Activated B cell treated with CpG ODN at 0.5 μM for 24 hours (primary cell): ENCODE results near the gene HLA-DOA. TPM values are rescaled to one million over a fixed set of nuclear protein-coding genes. Genes with fewer than 3 reads are reported as not detected.

ENCODE experiments used
- ATAC-seq: fragments of 200-7000 bp; cut with Tn5 transposase; one replicate; pipeline ENCODE4 v1.10.0; 2021; ENCODE audit warnings: low read depth, mild to moderate bottlenecking, moderate library complexity
- CTCF ChIA-PET: fragments of 350-600 bp; sonication (Branson Sonifier 250); formaldehyde crosslinking; loops from one replicate; lab custom pipeline; 2021; ENCODE audit warnings: antibody characterized with exemption; lab: Charles Lee
- POLR2A ChIA-PET: fragments of 350-600 bp; sonication (Branson Sonifier 250); formaldehyde crosslinking; loops from one replicate; lab custom pipeline; 2021; ENCODE audit warnings: antibody characterized with exemption; lab: Charles Lee
- DNase-seq: peaks from one replicate; pipeline ENCODE4 v3.0.0; 2022
- H3K27ac Mint-ChIP-seq: one replicate; pipeline ENCODE4 v1.8.0; 2020; ENCODE audit warnings: mixed read lengths
- H3K27me3 Mint-ChIP-seq: one replicate; pipeline ENCODE4 v1.8.0; 2021; ENCODE audit warnings: mixed read lengths
- H3K36me3 Mint-ChIP-seq: one replicate; pipeline ENCODE4 v1.8.0; 2021; ENCODE audit warnings: low read depth, mixed read lengths
- H3K4me1 Mint-ChIP-seq: one replicate; pipeline ENCODE4 v1.8.0; 2021; ENCODE audit warnings: mixed read lengths
- H3K4me3 Mint-ChIP-seq: one replicate; pipeline ENCODE4 v1.8.0; 2020; ENCODE audit warnings: mild to moderate bottlenecking, mixed read lengths
- H3K9me3 Mint-ChIP-seq: one replicate; pipeline ENCODE4 v1.8.0; 2020; ENCODE audit warnings: mixed read lengths
- intact Hi-C: fragments of 100-400 bp; cut with micrococcal nuclease; formaldehyde crosslinking; loops from one replicate; pipeline ENCODE4 v1.15.1; 2024
- total RNA-seq: library from RNA; stranded (reverse); gene quantifications from 2 replicates; pipeline ENCODE4 v1.2.3, GENCODE V29; 2022
- TF ChIP-seq, protein P1 (sequence below): fragments of 200-600 bp; IDR thresholded peaks from one replicate; pipeline ENCODE4 v1.8.0; 2022; ENCODE audit warnings: antibody characterized with exemption, mild to moderate bottlenecking

Gene HLA-DOA
- total RNA-seq, 1 donor from 2014 or later = 167 TPM

DNA sequence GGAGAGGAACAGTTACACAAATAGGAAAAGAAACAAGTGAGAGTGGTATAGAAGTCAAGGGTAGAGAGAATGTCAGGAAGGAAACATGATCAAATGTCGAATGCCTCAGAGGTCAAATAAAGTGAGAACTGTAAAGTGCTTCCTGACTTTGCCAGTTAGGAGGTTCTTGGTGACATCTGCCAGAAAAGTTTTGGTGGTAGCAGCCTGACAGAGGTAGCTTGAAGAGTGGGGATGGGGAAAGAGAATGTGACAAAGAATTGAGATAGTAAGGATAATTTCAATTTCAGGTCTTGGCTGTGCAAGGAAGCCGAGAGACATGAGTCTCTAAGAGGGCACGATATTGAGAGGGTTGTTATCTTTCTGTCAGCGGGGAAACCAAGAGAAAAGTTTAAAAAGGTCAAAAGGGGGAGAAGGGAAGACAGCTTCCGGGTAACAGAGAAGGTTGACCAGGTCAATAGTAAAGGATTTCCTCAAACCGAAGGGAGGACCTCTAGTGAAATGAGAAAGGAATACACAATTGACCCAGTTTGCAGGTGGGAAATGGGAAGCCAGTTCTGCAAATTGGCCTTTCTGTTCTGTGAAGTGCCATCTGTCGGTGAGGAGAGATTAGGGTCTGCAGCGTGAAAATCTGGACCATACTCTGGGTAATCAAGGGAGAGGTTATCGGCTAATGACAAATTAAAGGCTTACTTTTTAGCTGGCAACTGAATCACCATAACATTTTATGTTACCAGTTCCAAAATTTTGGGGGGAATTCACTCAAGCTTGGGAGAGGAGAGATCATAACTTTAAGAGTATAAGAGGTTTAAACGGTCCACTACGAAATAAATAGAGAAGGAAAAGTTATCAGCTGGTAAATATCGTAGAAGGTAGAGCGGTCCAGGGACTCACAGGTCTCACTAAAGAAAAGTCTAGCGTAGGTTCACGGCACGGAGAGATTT, 42.0 kb downstream of the HLA-DOA start:
- intact Hi-C loops = loop anchor here (1.0 kb wide), 4 partner anchors 14 to 82 kb away; partner anchors contain the start of genes HLA-DMA and HLA-DMB
- ChIA-PET CTCF (interaction anchor here (0.6 to 11.4 kb wide), 12 partner anchors 9 to 129 kb away, joined by 3 to 151 read pairs (median 10); partner anchors contain the start of genes HLA-DMA, HLA-DMB and TAP2), POLR2A (interaction anchor here (0.6 to 14.0 kb wide), 15 partner anchors 11 to 146 kb away, joined by 3 to 1150 read pairs (median 20); partner anchors contain the start of genes HLA-DMA, HLA-DMB, HLA-DPA1 and PSMB8)
- H3K4me1 Mint-ChIP-seq = peaks cover 38% of the 10 kb centered on the region
- ATAC-seq (no peak), DNase-seq (no peak)
- no peaks in the 10 kb centered on the region for H3K9me3 Mint-ChIP-seq
- TF ChIP-seq, protein P1, sequence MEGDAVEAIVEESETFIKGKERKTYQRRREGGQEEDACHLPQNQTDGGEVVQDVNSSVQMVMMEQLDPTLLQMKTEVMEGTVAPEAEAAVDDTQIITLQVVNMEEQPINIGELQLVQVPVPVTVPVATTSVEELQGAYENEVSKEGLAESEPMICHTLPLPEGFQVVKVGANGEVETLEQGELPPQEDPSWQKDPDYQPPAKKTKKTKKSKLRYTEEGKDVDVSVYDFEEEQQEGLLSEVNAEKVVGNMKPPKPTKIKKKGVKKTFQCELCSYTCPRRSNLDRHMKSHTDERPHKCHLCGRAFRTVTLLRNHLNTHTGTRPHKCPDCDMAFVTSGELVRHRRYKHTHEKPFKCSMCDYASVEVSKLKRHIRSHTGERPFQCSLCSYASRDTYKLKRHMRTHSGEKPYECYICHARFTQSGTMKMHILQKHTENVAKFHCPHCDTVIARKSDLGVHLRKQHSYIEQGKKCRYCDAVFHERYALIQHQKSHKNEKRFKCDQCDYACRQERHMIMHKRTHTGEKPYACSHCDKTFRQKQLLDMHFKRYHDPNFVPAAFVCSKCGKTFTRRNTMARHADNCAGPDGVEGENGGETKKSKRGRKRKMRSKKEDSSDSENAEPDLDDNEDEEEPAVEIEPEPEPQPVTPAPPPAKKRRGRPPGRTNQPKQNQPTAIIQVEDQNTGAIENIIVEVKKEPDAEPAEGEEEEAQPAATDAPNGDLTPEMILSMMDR = no peak
- no peaks in the 10 kb centered on the region for H3K27me3 Mint-ChIP-seq
- H3K27ac Mint-ChIP-seq = peak overlapping the region; percentile 99
- H3K4me3 Mint-ChIP-seq = peak overlapping the region; percentile 91
- H3K36me3 Mint-ChIP-seq = peaks cover 31% of the 10 kb centered on the region

DNA sequence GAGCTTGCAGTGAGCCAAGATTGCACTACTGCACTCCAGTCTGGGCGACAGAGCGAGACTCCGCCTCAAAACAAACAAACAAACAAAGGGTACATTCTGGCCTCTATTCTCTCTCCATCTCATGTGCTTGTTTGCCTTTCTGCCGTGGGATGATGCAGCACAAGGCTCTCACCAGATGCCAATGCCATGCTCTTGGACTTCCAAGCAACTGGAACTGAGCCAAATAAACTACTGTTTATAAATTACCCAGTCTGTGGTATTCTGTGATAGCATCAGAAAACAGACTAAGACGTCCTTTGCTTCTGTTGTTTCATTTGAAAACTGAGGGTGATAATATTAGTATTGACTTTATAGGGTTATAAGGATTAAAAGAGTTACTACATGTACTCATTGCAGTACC, 44.6 kb downstream of the HLA-DOA start:
- intact Hi-C loops = no loop called here
- no peak overlapping the region for H3K27ac Mint-ChIP-seq
- TF ChIP-seq, protein P1 = no peak
- POLR2A ChIA-PET = interaction anchor here (2.2 to 15.6 kb wide), 5 partner anchors 7 to 70 kb away, joined by 6 to 1150 read pairs (median 240); partner anchors contain the start of genes BRD2, HLA-DMA and HLA-DMB
- no peak overlapping the region for H3K4me3 Mint-ChIP-seq
- no peaks in the 10 kb centered on the region for H3K27me3 Mint-ChIP-seq
- peaks cover 8% of the 10 kb centered on the region for H3K36me3 Mint-ChIP-seq
- CTCF ChIA-PET = interaction anchor here (1.1 to 11.4 kb wide), 5 partner anchors 10 to 96 kb away, joined by 3 to 151 read pairs (median 40); partner anchors contain the start of genes HLA-DMA and HLA-DMB
- peaks cover 50% of the 10 kb centered on the region for H3K4me1 Mint-ChIP-seq
- H3K9me3 Mint-ChIP-seq = no peaks in the 10 kb centered on the region
- no peak for ATAC-seq
- DNase-seq = no peak

DNA sequence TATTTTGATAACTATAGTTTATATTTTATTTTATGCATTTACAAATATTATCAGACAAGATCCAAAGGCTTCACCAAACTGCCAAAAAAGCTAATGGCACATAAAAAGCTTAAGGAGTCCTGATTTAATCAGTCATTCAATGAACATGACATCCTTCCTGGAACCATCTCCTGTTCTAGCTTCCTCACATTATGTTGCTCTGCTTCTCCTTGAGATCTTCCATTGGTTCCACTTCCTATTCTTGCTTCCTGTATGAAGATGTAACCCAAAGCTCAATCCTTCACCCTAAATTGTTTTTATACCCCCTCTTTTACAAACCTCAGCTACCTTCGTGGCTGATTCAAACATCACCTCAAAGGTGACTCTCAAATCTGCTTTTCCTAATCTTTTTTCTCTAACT, 45.5 kb downstream of the HLA-DOA start:
- ChIA-PET POLR2A (interaction anchor here (0.6 to 15.6 kb wide), 7 partner anchors 8 to 360 kb away, joined by 3 to 1101 read pairs (median 6); partner anchors contain the start of genes BRD2 and HLA-DMA), CTCF (interaction anchor here (0.7 to 3.2 kb wide), 4 partner anchors 10 to 125 kb away, joined by 3 to 40 read pairs (median 8); partner anchors contain the start of genes HLA-DMA and TAP2)
- no peak for ATAC-seq
- H3K4me1 Mint-ChIP-seq = peaks cover 50% of the 10 kb centered on the region
- peak overlapping the region; percentile 57 for H3K27ac Mint-ChIP-seq
- no peaks in the 10 kb centered on the region for H3K9me3 Mint-ChIP-seq
- peaks cover 4% of the 10 kb centered on the region for H3K36me3 Mint-ChIP-seq
- H3K4me3 Mint-ChIP-seq = no peak overlapping the region
- TF ChIP-seq, protein P1 = no peak
- no peaks in the 10 kb centered on the region for H3K27me3 Mint-ChIP-seq
- no peak for DNase-seq
- intact Hi-C loops = no loop called here

DNA sequence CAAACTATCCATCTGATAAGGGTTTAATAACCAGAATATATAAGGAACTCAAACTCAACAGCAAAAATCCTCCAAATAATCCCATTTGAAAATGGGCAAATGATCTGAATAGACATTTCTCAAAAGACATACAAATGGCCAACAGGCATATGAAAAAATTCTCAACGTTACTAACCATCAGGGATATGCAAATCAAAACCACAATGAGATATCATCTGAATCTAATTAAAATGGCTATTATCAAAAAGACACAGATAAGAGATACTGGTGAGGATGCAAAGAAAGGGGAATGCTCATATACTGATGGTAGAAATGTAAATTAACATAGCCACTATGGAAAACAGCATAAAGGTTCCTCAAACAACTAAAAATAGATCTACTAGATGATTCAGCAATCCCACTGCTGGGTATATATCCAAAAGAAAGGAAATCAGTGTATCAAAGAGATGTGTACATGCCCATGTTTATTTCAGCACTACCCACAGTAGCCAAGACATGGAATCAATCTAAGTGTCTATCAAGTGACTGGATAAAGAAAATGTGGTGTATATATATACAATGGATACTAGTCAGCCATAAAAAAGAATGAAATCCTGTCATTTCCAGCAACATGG, 47.1 kb downstream of the HLA-DOA start:
- Mint-ChIP-seq H3K27ac (peak overlapping the region; percentile 16), H3K27me3 (no peaks in the 10 kb centered on the region), H3K9me3 (no peaks in the 10 kb centered on the region), H3K4me3 (no peak overlapping the region), H3K4me1 (peaks cover 45% of the 10 kb centered on the region), H3K36me3 (no peaks in the 10 kb centered on the region)
- TF ChIP-seq, protein P1 = no peak
- DNase-seq = no peak
- ATAC-seq = no peak
- intact Hi-C loops = loop anchor here (1.0 kb wide), 1 partner anchor 9 kb away; the partner anchor contains the start of gene HLA-DMA
- CTCF ChIA-PET = interaction anchor here (1.4 to 3.2 kb wide), 4 partner anchors 8 to 124 kb away, joined by 3 to 40 read pairs (median 9); partner anchors contain the start of genes HLA-DMA and TAP2
- POLR2A ChIA-PET = interaction anchor here (0.6 to 15.6 kb wide), 9 partner anchors 9 to 68 kb away, joined by 3 to 1101 read pairs (median 6); partner anchors contain the start of genes BRD2 and HLA-DMA
